Measurements from ENCODE around the gene SWT1.

SWT1 gene

DNA sequence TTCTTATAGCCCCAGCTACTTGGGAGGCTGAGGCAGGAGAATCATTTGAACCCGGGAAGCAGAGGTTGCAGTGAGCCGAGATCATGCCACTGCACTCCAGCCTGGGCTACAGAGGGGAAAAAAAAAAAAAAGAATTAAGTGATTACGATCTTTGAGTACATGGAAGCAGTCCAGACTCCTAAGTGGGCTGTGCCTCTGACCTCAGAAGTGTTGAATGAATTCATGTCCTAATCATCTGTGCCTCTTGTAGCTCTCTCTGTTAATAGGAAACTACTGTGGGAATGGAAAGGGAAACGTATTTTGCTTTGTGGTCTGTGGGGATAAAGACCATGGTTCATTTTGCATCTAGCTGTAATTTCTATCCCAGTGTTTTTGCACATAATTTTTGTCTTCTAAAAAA is 168.4 kb downstream of the SWT1 start:
- peak; percentile 1 for DNase-seq

DNA sequence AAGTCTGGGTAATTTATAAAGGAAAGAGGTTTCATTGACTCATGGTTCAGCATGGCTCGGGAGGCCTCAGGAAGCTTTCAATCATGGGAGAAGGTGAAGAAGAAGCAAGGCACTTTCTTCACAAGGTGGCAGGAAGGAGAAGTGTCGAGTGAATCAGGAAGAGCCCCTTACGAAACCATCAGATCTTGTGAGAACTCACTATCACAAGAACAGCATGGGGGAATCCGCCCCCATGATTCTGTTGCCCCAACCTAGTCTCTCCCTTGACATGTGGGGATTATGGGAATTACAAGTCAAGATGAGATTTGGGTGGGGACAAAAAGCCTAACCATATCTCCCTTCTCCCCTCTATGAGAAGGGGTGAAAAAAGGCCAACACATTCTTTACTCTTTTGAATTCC is 171.3 kb downstream of the SWT1 start:
- DNase-seq, result no peak

GRCh38 chr1:185334182-185334581 is 177.2 kb downstream of the SWT1 start:
- DNase-seq, result no peak

DNA sequence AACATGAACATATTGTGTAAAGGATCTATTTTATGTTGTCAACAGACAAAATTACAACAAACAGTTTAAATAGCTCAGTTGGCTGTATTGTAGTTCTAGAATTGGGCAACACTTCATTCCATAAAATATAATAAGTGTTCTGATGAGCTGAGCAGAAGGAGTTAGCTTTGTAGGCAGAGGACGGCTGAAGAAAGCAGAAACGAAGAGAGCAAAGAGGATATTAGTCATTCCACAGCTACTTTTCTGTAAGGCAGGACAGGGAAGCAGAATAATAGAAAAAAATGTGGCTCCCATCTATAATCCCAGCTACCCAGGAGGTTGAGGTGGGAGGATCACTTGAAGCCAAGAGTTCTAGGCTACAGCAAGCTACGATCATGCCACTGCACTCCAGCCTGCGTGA is 180.3 kb downstream of the SWT1 start:
- peak; percentile 1 for DNase-seq

- peak; percentile 74 for DNase-seq
These were observed 182.0 kb downstream of the SWT1 start for GRCh38 chr1:185338719-185339622.

GRCh38 chr1:185341196-185341781 is 184.3 kb downstream of the SWT1 start:
- DNase-seq, result no peak
